ENCODE results near the gene SRL.

The SRL gene

GRCh38 chr16:4246777-4247459, 5.0 kb upstream of the SRL start:
- no peak for DNase-seq (ENCODE audit: extremely low read depth, low read depth)
- no peak for TF ChIP-seq CTCF (IDR thresholded peaks at IDR 0.05; ENCODE audit: low read depth, low read length)

DNA sequence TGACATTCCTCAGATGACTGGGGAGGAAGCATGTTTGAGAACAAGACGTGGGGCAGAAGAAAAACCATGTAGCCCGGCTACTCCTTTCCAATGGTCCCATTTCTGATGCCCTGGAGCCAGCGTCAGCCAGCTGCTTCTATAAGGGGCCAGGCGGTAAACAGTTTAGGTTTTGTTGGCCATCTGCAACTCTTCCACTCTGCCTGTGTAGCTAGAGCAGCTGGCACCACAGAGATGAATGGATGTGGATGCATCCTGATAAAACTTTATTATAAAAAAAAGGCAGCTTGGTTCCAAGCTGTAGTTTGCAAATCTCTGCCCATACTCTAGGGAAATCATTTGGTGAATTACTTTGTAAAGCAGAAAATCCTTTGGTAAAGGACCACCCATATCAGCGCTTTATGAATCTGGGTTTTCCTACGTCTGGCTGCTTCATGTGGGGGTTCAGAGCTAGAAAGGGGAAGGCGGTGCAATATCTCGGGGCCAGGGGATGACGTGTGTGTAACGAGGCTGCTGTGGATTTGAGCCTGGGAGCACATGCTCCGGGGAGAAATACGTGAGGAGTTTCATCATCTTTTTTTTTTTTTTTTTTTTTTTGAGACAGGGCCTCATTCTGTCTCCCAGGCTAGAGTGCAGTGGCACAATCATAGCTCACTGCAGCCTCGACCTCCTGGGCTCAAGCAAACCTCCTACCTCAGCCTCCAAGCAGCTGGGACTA, 3.4 kb upstream of the SRL start:
- DNase-seq (ENCODE audit: extremely low read depth, low read depth), result no peak
- no peak for TF ChIP-seq CTCF (IDR thresholded peaks at IDR 0.05; ENCODE audit: low read depth, low read length)

DNA sequence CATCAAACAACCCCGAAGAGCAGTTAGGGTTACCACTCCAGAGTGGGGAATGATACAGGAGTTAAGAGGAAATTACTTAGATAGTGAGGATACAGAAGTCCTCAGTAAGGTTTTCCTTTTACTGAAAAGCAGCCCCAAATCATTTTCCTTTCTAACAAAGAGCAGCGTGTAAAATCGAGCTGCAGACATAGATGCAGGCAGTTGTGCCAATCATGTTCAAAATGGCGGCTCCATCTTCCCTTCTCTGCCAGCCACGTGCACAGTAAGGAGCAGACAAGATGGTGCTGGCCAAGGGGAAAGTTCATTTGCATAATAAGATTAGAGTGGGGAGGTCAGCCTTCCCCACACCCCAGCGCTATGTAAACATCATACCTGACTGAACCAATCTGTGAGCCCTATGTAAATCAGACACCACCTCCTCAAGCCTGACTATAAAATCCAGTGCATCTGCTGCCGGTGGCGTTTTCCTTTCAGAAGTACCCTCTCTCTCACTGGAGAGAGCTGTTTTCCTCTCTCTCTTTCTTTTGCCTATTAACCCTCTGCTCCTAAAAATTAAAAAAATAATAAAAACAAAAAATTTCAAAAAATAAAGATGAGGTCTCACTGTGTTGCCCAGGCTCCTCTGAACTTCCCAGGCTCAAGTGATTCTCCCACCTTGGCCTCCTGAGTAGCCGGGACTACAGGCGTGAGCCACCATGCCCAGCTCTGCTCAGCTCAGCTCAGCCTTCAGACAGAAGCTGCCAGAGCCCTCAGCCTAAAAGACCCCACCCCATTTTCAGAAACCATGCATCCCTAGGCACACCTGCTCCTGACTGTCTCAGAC, 2.6 kb upstream of the SRL start:
- DNase-seq (ENCODE audit: extremely low read depth, low read depth), result no peak
- no peak for TF ChIP-seq CTCF (IDR thresholded peaks at IDR 0.05; ENCODE audit: low read depth, low read length)

GRCh38 chr16:4241258-4241927, 487 bp downstream of the SRL start:
- DNase-seq (ENCODE audit: extremely low read depth, low read depth), result no peak
- no peak for TF ChIP-seq CTCF (IDR thresholded peaks at IDR 0.05; ENCODE audit: low read depth, low read length)

DNA sequence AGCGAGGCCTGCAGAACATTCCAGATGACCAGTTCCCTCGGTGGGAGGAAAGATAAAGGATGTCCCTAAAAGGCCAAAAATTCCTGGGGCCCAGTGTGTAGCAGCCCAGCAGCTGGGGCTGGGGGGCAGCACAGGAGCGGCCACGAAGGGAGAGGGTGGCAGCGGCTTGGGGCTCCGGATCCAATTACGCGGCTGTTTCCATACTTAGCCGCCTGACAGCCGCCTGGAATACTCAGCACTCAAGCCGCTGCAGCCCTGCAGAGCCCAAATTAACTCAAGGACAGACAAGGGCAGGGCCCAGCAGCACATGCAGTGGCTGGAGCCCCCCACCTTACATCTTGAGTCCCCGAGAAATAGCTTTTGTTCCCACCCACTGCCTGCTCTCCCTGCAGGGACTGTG, 1.3 kb downstream of the SRL start:
- no peak for TF ChIP-seq CTCF (IDR thresholded peaks at IDR 0.05; ENCODE audit: low read depth, low read length)
- no peak for DNase-seq (ENCODE audit: extremely low read depth, low read depth)

- no peak for TF ChIP-seq CTCF (IDR thresholded peaks at IDR 0.05; ENCODE audit: low read depth, low read length)
- no peak for DNase-seq (ENCODE audit: extremely low read depth, low read depth)
These were observed 2.2 kb downstream of the SRL start for GRCh38 chr16:4239682-4240175.

Data from AG09319 (cell line).